SU-DHL-6 (cell line): ENCODE data around the gene GNAQ.

Source experiments
- H2AFZ ChIP-seq: fragments of 200-600 bp; sonication (generic); 2 replicates; pipeline ENCODE4 v1.6.1; 2014; ENCODE audit warnings: low read depth, mild to moderate bottlenecking, moderate library complexity, mixed read lengths, antibody characterized with exemption, low read length; ENCODE audit not compliant: severe bottlenecking
- H3F3A ChIP-seq: fragments of 200-600 bp; shearing (Covaris generic); 2 replicates; pipeline ENCODE4 v1.6.0; 2016; ENCODE audit warnings: antibody characterized with exemption, mild to moderate bottlenecking; ENCODE audit not compliant: insufficient read depth
- H3K27ac ChIP-seq: fragments of 200-600 bp; sonication (generic); 2 replicates; pipeline ENCODE4 v1.5.1; 2016; ENCODE audit warnings: low read depth, mild to moderate bottlenecking, low read length, moderate library complexity, mixed read lengths
- H3K27me3 ChIP-seq: fragments of 200-600 bp; sonication (generic), shearing (Covaris generic); 2 replicates; pipeline ENCODE4 v1.6.0; 2014; ENCODE audit warnings: mild to moderate bottlenecking, low read length
- H3K36me3 ChIP-seq: fragments of 200-600 bp; sonication (generic); 2 replicates; pipeline ENCODE4 v1.6.1; 2014; ENCODE audit warnings: mild to moderate bottlenecking, low read length, mixed read lengths
- H3K4me2 ChIP-seq: fragments of 300-600, 200-600 bp; shearing (Covaris generic), sonication (generic); 2 replicates; pipeline ENCODE4 v1.6.0; 2014; ENCODE audit warnings: low read length, low read depth, mild to moderate bottlenecking; ENCODE audit not compliant: poor library complexity, severe bottlenecking
- H3K4me3 ChIP-seq: fragments of 200-600 bp; sonication (generic); 2 replicates; pipeline ENCODE4 v1.5.1; 2014; ENCODE audit warnings: antibody characterized with exemption, low read length, mild to moderate bottlenecking, mixed read lengths; ENCODE audit not compliant: insufficient read depth, poor library complexity, severe bottlenecking
- H3K79me2 ChIP-seq: fragments of 200-600 bp; sonication (generic); 2 replicates; pipeline ENCODE4 v1.6.1; 2014; ENCODE audit warnings: mild to moderate bottlenecking, low read length, moderate library complexity; ENCODE audit not compliant: insufficient read depth
- H3K9ac ChIP-seq: fragments of 200-600 bp; sonication (generic); 2 replicates; pipeline ENCODE4 v1.7.0; 2014; ENCODE audit warnings: mild to moderate bottlenecking, low read length
- H3K9me2 ChIP-seq: fragments of 200-600 bp; sonication (generic); replicated peaks from 2 replicates; pipeline ENCODE4 v1.6.1; 2014; ENCODE audit warnings: low read length; ENCODE audit not compliant: insufficient read depth
- H3K9me3 ChIP-seq: fragments of 200-600 bp; sonication (generic); 2 replicates; pipeline ENCODE4 v1.6.1; 2014; ENCODE audit warnings: low read length, mixed read lengths; ENCODE audit not compliant: insufficient read depth
- H4K20me1 ChIP-seq: fragments of 200-600 bp; sonication (generic); 2 replicates; pipeline ENCODE4 v1.6.1; 2014; ENCODE audit warnings: low read depth, mild to moderate bottlenecking, antibody characterized with exemption, low read length, moderate library complexity, mixed read lengths
- CTCF ChIP-seq: fragments of 200-600 bp; sonication (generic); IDR thresholded peaks from one replicate; pipeline ENCODE4 v1.5.1; 2017; ENCODE audit warnings: antibody characterized with exemption, mild to moderate bottlenecking, low read length, moderate library complexity; ENCODE audit not compliant: insufficient read depth, poor library complexity, severe bottlenecking
- EZH2phosphoT487 ChIP-seq: fragments of 200-600 bp; sonication (generic), shearing (Covaris generic); conservative IDR thresholded peaks from 2 replicates; pipeline ENCODE4 v1.6.1; 2018; ENCODE audit warnings: mild to moderate bottlenecking, antibody characterized with exemption, low read length, moderate library complexity, mixed read lengths

GNAQ gene

GRCh38 chr9:77956555-77956954 lies 75.1 kb downstream of the GNAQ start:
- Histone ChIP-seq H3K9me2 (no peaks in the 10 kb centered on the region), H3K27ac (no peak overlapping the region), H4K20me1 (no peaks in the 10 kb centered on the region), H3F3A (no peaks in the 10 kb centered on the region), H2AFZ (no peak overlapping the region), H3K9ac (no peak overlapping the region), H3K79me2 (no peaks in the 10 kb centered on the region), H3K36me3 (no peaks in the 10 kb centered on the region), H3K9me3 (no peaks in the 10 kb centered on the region), H3K27me3 (no peaks in the 10 kb centered on the region), H3K4me2 (no peak overlapping the region), H3K4me3 (no peak overlapping the region)
- TF ChIP-seq CTCF (no peak), EZH2phosphoT487 (no peak)

- H3K9me2 ChIP-seq: no peaks in the 10 kb centered on the region
- no peaks in the 10 kb centered on the region for H3K9me3 ChIP-seq
- no peaks in the 10 kb centered on the region for H4K20me1 ChIP-seq
- no peaks in the 10 kb centered on the region for H3K27me3 ChIP-seq
- no peak overlapping the region for H2AFZ ChIP-seq
- no peak overlapping the region for H3K27ac ChIP-seq
- no peak overlapping the region for H3K4me2 ChIP-seq
- no peaks in the 10 kb centered on the region for H3K79me2 ChIP-seq
- no peak overlapping the region for H3K9ac ChIP-seq
- H3F3A ChIP-seq: no peaks in the 10 kb centered on the region
- no peaks in the 10 kb centered on the region for H3K36me3 ChIP-seq
- no peak overlapping the region for H3K4me3 ChIP-seq
- TF ChIP-seq CTCF: no peak
- TF ChIP-seq EZH2phosphoT487: no peak
Measured at GRCh38 chr9:77954666-77955015, 77.0 kb downstream of the GNAQ start.

- Histone ChIP-seq H3K9me2 (no peaks in the 10 kb centered on the region), H3K9me3 (no peaks in the 10 kb centered on the region), H3K27me3 (no peaks in the 10 kb centered on the region), H3K79me2 (no peaks in the 10 kb centered on the region), H4K20me1 (no peaks in the 10 kb centered on the region), H2AFZ (no peak overlapping the region), H3F3A (no peaks in the 10 kb centered on the region), H3K4me2 (no peak overlapping the region), H3K36me3 (no peaks in the 10 kb centered on the region), H3K9ac (no peak overlapping the region), H3K27ac (no peak overlapping the region), H3K4me3 (no peak overlapping the region)
- no peak for TF ChIP-seq EZH2phosphoT487
- TF ChIP-seq CTCF: no peak
Measured at GRCh38 chr9:77954013-77954665, 77.5 kb downstream of the GNAQ start.
